ENCODE results near the gene HDAC3.

DNA sequence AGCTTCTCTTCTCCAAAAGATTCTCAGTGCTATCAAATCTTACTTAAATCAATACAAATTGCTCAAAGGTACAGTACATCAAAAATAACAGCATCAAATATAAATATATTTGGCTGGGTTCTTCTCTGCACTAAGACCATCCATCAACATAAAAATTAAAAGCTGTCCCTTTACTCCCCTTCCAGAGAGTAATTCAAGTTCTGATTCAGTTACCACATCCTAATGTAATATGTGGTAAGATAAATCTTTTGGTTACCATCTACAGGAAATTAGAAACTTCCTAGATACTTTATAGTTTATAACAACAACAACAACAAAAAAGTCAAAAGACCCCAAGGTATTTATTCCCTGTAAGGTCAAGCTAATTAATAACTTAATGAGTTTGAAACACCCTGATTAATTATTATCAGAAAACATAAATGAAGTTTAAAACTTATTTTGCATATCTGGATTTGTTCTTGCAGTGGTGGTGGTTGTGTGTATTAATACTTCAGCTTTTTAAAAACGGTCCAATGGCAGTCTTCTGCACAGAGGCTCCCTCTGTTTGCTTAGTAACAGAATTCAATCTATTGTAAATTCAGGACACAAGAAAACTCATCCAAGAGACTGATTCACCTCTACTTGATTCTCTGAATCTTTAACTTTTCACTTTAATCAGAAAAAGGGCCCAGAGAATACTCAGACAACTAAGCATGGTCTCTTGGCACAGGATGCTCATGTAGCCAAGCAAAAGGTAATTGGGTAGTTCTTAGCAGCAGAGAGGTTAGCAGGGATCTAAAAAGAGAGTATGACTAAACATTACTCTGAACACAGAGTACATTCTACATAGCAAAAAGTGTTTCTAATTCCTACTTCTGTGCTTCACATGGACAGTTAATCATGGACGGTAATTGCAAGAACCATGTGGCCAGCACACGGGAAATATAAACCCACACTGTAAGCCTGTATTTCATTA is 38.0 kb downstream of the HDAC3 start:
- TF ChIP-seq, protein P1, sequence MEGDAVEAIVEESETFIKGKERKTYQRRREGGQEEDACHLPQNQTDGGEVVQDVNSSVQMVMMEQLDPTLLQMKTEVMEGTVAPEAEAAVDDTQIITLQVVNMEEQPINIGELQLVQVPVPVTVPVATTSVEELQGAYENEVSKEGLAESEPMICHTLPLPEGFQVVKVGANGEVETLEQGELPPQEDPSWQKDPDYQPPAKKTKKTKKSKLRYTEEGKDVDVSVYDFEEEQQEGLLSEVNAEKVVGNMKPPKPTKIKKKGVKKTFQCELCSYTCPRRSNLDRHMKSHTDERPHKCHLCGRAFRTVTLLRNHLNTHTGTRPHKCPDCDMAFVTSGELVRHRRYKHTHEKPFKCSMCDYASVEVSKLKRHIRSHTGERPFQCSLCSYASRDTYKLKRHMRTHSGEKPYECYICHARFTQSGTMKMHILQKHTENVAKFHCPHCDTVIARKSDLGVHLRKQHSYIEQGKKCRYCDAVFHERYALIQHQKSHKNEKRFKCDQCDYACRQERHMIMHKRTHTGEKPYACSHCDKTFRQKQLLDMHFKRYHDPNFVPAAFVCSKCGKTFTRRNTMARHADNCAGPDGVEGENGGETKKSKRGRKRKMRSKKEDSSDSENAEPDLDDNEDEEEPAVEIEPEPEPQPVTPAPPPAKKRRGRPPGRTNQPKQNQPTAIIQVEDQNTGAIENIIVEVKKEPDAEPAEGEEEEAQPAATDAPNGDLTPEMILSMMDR (IDR thresholded peaks at IDR 0.05) = no peak
- no peak for TF ChIP-seq EZH2 (IDR thresholded peaks at IDR 0.05; ENCODE audit: borderline replicate concordance, insufficient read depth, low read depth, low read length, poor library complexity, severe bottlenecking)

Data from B cell (primary cell).